Tibial artery (tissue), 4 donors: ENCODE measurements around the gene NLN.
"Not testable (repeated sequence)": the region's sequence is repeated elsewhere in the genome, so short reads cannot be mapped to it uniquely, and the experiment has no call there.

Experiments
- DNase-seq, 2 donors: peaks; one replicate each; pipeline ENCODE4 v3.0.0-alpha.2; 2019
- H3K27ac ChIP-seq, 2 donors: fragments of 200-600 bp; sonication (generic) in 1 of 2; 1 replicate in 1 of 2; 2 replicates in 1 of 2; pipeline ENCODE4 v1.5.1; 2018 to 2019; ENCODE audit warnings: mild to moderate bottlenecking in 1 of 2
- H3K27me3 ChIP-seq, 2 donors: fragments of 200-600 bp; sonication (generic) in 1 of 2; one replicate each; pipeline versions ENCODE4 v1.5.1 to v1.6.0; 2016 to 2019
- H3K36me3 ChIP-seq, 3 donors: fragments of 200-600 bp; sonication (generic) in 2 of 3; one replicate each; pipeline ENCODE4 v1.5.1; 2016 to 2019; ENCODE audit warnings: mild to moderate bottlenecking in 2 of 3
- H3K4me1 ChIP-seq, 4 donors: fragments of 200-600 bp; sonication (generic) in 2 of 4; 1 replicate in 3 of 4; 2 replicates in 1 of 4; pipeline ENCODE4 v1.5.1; 2016 to 2019
- H3K4me3 ChIP-seq, 2 donors: fragments of 200-600 bp; sonication (generic) in 1 of 2; 1 replicate in 1 of 2; 2 replicates in 1 of 2; pipeline ENCODE4 v1.5.1; 2018 to 2019; ENCODE audit warnings: mild to moderate bottlenecking in 2 of 2
- H3K9me3 ChIP-seq, 3 donors: fragments of 200-600 bp; sonication (generic) in 1 of 3; one replicate each; pipeline ENCODE4 v1.5.1; 2016 to 2019
- CTCF ChIP-seq, 2 experiments: fragments of 200-600 bp in 1 of 2; fragments of 450-650 bp in 1 of 2; IDR thresholded peaks; one replicate each; pipeline ENCODE4 v1.5.1; 2017 to 2019; ENCODE audit warnings: antibody characterized with exemption in 2 of 2, mild to moderate bottlenecking in 1 of 2, moderate library complexity in 1 of 2
- intact Hi-C: fragments of 100-400 bp; cut with DNase I; formaldehyde crosslinking; loops from one replicate; pipeline ENCODE4 v1.15.0; 2023; ENCODE audit warnings: low total_unique reads

The NLN gene

GRCh38 chr5:65805089-65805488 lies 83.1 kb downstream of the NLN start:
- H3K27me3 ChIP-seq = no peaks in the 10 kb centered on the region
- peaks cover 0 to 13% (median 3%) of the 10 kb centered on the region in 4 donors for H3K4me1 ChIP-seq
- H3K9me3 ChIP-seq = no peaks in the 10 kb centered on the region
- no peak overlapping the region for H3K27ac ChIP-seq
- no peak overlapping the region for H3K4me3 ChIP-seq
- no peak for TF ChIP-seq CTCF (IDR thresholded peaks at IDR 0.05)
- H3K36me3 ChIP-seq = peaks cover under 1 to 12% (median 5%) of the 10 kb centered on the region in 3 donors
- intact Hi-C loops = loop anchor here (5.0 kb wide), 1 partner anchor 978 kb away; no protein-coding TSS in a partner anchor
- no peak for DNase-seq

- not testable (repeated sequence) for H3K27me3 ChIP-seq, H3K9me3 ChIP-seq, DNase-seq, H3K27ac ChIP-seq, H3K4me3 ChIP-seq, H3K36me3 ChIP-seq
- peaks cover 0 to 13% (median 3%) of the 10 kb centered on the region in 4 donors for H3K4me1 ChIP-seq
- intact Hi-C loops = loop anchor here (5.0 kb wide), 1 partner anchor 980 kb away; no protein-coding TSS in a partner anchor
These were observed 85.5 kb downstream of the NLN start for GRCh38 chr5:65807494-65807893.

GRCh38 chr5:65808251-65808741 lies 86.3 kb downstream of the NLN start:
- intact Hi-C loops = loop anchor here (5.0 kb wide), 1 partner anchor 981 kb away; no protein-coding TSS in a partner anchor
- H3K4me1 ChIP-seq = peaks cover 0 to 13% (median 3%) of the 10 kb centered on the region in 4 donors
- no peak for DNase-seq
- no peaks in the 10 kb centered on the region for H3K27me3 ChIP-seq
- H3K36me3 ChIP-seq = peaks cover 9 to 14% (median 10%) of the 10 kb centered on the region in 3 donors
- no peak overlapping the region for H3K4me3 ChIP-seq
- no peaks in the 10 kb centered on the region for H3K9me3 ChIP-seq
- TF ChIP-seq CTCF (IDR thresholded peaks at IDR 0.05) = no peak
- peak overlapping the region in 1 of 2 donors; percentile 56 for H3K27ac ChIP-seq

GRCh38 chr5:65808818-65809217 lies 86.8 kb downstream of the NLN start:
- peaks cover 9 to 18% (median 16%) of the 10 kb centered on the region in 3 donors for H3K36me3 ChIP-seq
- H3K27ac ChIP-seq = peak overlapping the region in 1 of 2 donors; percentile 56
- no peaks in the 10 kb centered on the region for H3K27me3 ChIP-seq
- no peak for DNase-seq
- no peak overlapping the region for H3K4me3 ChIP-seq
- peaks cover 0 to 13% (median 3%) of the 10 kb centered on the region in 4 donors for H3K4me1 ChIP-seq
- intact Hi-C loops = loop anchor here (5.0 kb wide), 1 partner anchor 982 kb away; no protein-coding TSS in a partner anchor
- no peaks in the 10 kb centered on the region for H3K9me3 ChIP-seq
- TF ChIP-seq CTCF (IDR thresholded peaks at IDR 0.05) = no peak

GRCh38 chr5:65809817-65810531 lies 88.0 kb downstream of the NLN start:
- peak; percentile 68 to 74 for DNase-seq
- no peaks in the 10 kb centered on the region for H3K9me3 ChIP-seq
- peaks cover 0 to 13% (median 3%) of the 10 kb centered on the region in 4 donors for H3K4me1 ChIP-seq
- no peaks in the 10 kb centered on the region for H3K27me3 ChIP-seq
- TF ChIP-seq CTCF (IDR thresholded peaks at IDR 0.05) = no peak
- no peak overlapping the region for H3K4me3 ChIP-seq
- no peak overlapping the region for H3K27ac ChIP-seq
- H3K36me3 ChIP-seq = peaks cover 9 to 23% (median 21%) of the 10 kb centered on the region in 3 donors
- intact Hi-C loops = loop anchor here (5.0 kb wide), 1 partner anchor 983 kb away; no protein-coding TSS in a partner anchor

GRCh38 chr5:65811004-65811403 lies 89.0 kb downstream of the NLN start:
- Histone ChIP-seq H3K36me3 (peaks cover 9 to 23% (median 21%) of the 10 kb centered on the region in 3 donors), H3K4me3 (no peak overlapping the region), H3K27ac (no peak overlapping the region), H3K27me3 (no peaks in the 10 kb centered on the region), H3K4me1 (peaks cover 0 to 13% (median 3%) of the 10 kb centered on the region in 4 donors), H3K9me3 (no peaks in the 10 kb centered on the region)
- TF ChIP-seq CTCF (IDR thresholded peaks at IDR 0.05) = no peak
- intact Hi-C loops = no loop called here
- DNase-seq = no peak
